ENCODE data around the gene EXT2.

EXT2 gene

GRCh38 chr11:44140372-44140771, 44.9 kb downstream of the EXT2 start:
- TF ChIP-seq POLR2A (IDR thresholded peaks at IDR 0.05; ENCODE audit: extremely low read depth, insufficient read length), result no peak
- TF ChIP-seq, protein P1, sequence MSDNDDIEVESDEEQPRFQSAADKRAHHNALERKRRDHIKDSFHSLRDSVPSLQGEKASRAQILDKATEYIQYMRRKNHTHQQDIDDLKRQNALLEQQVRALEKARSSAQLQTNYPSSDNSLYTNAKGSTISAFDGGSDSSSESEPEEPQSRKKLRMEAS (IDR thresholded peaks at IDR 0.05; ENCODE audit: low read depth, low read length), result no peak
- TF ChIP-seq, protein P2, sequence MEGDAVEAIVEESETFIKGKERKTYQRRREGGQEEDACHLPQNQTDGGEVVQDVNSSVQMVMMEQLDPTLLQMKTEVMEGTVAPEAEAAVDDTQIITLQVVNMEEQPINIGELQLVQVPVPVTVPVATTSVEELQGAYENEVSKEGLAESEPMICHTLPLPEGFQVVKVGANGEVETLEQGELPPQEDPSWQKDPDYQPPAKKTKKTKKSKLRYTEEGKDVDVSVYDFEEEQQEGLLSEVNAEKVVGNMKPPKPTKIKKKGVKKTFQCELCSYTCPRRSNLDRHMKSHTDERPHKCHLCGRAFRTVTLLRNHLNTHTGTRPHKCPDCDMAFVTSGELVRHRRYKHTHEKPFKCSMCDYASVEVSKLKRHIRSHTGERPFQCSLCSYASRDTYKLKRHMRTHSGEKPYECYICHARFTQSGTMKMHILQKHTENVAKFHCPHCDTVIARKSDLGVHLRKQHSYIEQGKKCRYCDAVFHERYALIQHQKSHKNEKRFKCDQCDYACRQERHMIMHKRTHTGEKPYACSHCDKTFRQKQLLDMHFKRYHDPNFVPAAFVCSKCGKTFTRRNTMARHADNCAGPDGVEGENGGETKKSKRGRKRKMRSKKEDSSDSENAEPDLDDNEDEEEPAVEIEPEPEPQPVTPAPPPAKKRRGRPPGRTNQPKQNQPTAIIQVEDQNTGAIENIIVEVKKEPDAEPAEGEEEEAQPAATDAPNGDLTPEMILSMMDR (IDR thresholded peaks at IDR 0.05; ENCODE audit: low read depth, low read length), result no peak
- TF ChIP-seq MYC (IDR thresholded peaks at IDR 0.05; ENCODE audit: low read depth, low read length), result no peak
- no peak overlapping the region for H3K4me3 ChIP-seq (ENCODE audit: low read depth, low read length)
- no peak for DNase-seq (ENCODE audit: low read depth)

GRCh38 chr11:44140805-44141204, 45.3 kb downstream of the EXT2 start:
- no peak for DNase-seq (ENCODE audit: low read depth)
- no peak overlapping the region for H3K4me3 ChIP-seq (ENCODE audit: low read depth, low read length)
- TF ChIP-seq, protein P2 (IDR thresholded peaks at IDR 0.05; ENCODE audit: low read depth, low read length), result no peak
- TF ChIP-seq POLR2A (IDR thresholded peaks at IDR 0.05; ENCODE audit: extremely low read depth, insufficient read length), result no peak

GRCh38 chr11:44143987-44144909, 48.8 kb downstream of the EXT2 start:
- no peak overlapping the region for H3K4me3 ChIP-seq (ENCODE audit: low read depth, low read length)
- no peak for DNase-seq (ENCODE audit: low read depth)
- TF ChIP-seq MYC (IDR thresholded peaks at IDR 0.05; ENCODE audit: low read depth, low read length), result no peak
- TF ChIP-seq, protein P1 (IDR thresholded peaks at IDR 0.05; ENCODE audit: low read depth, low read length), result no peak
- no peak for TF ChIP-seq POLR2A (IDR thresholded peaks at IDR 0.05; ENCODE audit: extremely low read depth, insufficient read length)
- TF ChIP-seq, protein P2 (IDR thresholded peaks at IDR 0.05; ENCODE audit: low read depth, low read length), result no peak

DNA sequence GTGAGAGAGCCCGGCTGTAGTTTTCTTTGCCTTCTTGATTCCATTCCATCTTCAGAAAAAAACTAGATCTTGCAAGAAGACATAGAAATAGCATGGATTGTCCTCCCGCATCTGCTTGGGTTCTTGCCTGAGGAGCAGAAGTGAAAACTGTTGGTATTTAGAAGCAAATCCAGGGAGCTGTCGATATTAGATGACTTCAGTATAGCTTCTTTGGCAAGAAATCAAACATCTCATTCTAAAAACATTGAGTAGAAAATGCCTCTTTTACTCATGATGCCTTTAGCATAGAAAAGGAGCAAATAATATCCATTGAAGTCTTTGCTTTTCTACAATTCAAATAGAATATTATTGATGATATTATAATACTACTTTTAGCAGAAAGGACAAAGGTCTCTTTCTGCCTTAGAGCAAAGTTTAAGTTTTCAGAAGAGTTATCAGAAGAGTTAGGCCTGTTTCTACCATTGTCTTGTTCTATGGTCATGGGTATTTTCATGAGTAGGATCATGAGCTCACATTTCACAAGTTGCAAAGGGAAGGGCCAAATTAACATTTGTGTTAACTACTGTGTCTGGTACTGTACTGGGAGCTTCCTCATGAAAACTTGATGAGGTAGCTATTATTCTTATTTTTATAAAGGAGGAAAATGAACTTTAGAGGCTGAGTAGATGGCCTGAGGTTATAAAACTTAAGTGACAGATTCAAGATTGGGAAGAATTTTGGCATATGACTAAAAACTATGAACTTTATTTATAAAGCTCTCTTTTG, 49.7 kb downstream of the EXT2 start:
- no peak for DNase-seq (ENCODE audit: low read depth)
- TF ChIP-seq, protein P2 (IDR thresholded peaks at IDR 0.05; ENCODE audit: low read depth, low read length), result no peak
- no peak for TF ChIP-seq MYC (IDR thresholded peaks at IDR 0.05; ENCODE audit: low read depth, low read length)
- no peak for TF ChIP-seq POLR2A (IDR thresholded peaks at IDR 0.05; ENCODE audit: extremely low read depth, insufficient read length)
- TF ChIP-seq, protein P1 (IDR thresholded peaks at IDR 0.05; ENCODE audit: low read depth, low read length), result no peak
- H3K4me3 ChIP-seq (ENCODE audit: low read depth, low read length), result no peak overlapping the region

GRCh38 chr11:44146931-44147330, 51.5 kb downstream of the EXT2 start:
- TF ChIP-seq, protein P1 (IDR thresholded peaks at IDR 0.05; ENCODE audit: low read depth, low read length), result no peak
- no peak for TF ChIP-seq POLR2A (IDR thresholded peaks at IDR 0.05; ENCODE audit: extremely low read depth, insufficient read length)
- no peak for TF ChIP-seq MYC (IDR thresholded peaks at IDR 0.05; ENCODE audit: low read depth, low read length)
- TF ChIP-seq, protein P2 (IDR thresholded peaks at IDR 0.05; ENCODE audit: low read depth, low read length), result no peak
- no peak for DNase-seq (ENCODE audit: low read depth)
- H3K4me3 ChIP-seq (ENCODE audit: low read depth, low read length), result no peak overlapping the region

Data from NB4 (cell line).